HG03045 (cell line): ENCODE results near the gene PITHD1.
"Not testable (repeated sequence)": the region's sequence is repeated elsewhere in the genome, so short reads cannot be mapped to it uniquely, and the experiment has no call there.

Experiments
- ATAC-seq: cut with Tn5 transposase; IDR thresholded peaks from one replicate; pipeline ENCODE4 v1.9.1; 2021; ENCODE audit warnings: mild to moderate bottlenecking, moderate library complexity; ENCODE audit not compliant: unreplicated experiment

Gene PITHD1

DNA sequence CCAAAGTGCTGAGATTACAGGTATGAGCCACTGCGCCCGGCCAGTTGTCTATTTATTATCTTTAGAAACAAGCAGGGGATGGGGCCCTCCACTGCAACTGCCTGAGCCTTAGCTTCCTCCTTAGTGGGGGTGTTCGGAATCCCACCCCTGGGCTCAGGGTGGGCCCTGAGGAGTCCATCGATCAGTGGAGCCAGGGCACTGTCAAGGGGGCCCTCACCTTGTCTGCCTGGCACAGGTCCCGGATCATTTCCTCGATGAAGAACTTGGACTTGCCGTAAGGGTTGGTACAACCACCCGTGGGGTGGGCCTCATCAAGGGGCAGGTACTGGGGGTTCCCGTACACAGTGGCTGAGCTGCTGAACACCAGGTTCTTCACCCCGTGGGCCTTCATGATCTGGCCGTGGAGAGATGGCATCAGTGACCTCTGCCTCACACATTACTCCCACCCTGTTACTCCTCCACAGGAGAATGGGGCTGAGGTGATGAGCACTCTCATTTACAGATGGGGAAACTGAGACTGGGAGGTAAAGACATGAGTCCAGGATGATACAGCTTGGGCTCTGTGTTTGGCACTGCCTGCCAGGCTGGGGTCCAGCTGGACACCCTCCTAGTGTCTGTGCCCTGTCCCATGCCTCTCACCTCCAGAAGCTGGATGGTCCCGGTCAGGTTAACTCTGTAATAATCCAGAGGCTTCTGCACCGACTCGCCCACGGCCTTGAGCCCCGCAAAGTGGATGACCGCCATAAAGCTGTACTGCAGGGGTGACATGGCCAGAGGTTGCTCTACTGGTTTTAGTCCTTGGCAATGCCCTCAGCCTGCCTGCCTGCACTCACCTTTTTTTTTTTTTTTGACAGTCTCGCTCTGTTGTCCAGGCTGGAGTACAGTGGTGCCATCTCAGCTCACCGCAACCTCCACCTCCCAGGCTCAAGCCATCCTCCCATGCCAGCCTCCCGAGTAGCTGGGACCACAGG, 19.5 kb downstream of the PITHD1 start:
- ATAC-seq = no peak

- no peak for ATAC-seq
Observed at GRCh38 chr1:23798662-23799142, 20.5 kb downstream of the PITHD1 start.

DNA sequence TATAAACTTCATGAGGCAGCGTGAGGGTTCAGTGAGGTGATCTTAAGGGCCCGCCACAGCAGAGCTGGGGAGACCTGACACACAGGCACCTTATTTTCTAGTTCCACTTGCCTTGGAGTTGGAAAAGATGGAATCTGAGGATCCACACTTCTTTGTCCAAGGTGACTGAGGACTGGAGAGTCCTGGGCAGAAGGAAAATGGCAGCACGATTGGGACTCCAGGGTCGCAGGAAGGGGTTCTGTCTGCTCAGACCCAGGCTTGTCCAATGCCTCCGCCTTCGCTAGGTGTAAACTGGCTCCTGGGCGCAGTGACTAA, 21.0 kb downstream of the PITHD1 start:
- no peak for ATAC-seq

DNA sequence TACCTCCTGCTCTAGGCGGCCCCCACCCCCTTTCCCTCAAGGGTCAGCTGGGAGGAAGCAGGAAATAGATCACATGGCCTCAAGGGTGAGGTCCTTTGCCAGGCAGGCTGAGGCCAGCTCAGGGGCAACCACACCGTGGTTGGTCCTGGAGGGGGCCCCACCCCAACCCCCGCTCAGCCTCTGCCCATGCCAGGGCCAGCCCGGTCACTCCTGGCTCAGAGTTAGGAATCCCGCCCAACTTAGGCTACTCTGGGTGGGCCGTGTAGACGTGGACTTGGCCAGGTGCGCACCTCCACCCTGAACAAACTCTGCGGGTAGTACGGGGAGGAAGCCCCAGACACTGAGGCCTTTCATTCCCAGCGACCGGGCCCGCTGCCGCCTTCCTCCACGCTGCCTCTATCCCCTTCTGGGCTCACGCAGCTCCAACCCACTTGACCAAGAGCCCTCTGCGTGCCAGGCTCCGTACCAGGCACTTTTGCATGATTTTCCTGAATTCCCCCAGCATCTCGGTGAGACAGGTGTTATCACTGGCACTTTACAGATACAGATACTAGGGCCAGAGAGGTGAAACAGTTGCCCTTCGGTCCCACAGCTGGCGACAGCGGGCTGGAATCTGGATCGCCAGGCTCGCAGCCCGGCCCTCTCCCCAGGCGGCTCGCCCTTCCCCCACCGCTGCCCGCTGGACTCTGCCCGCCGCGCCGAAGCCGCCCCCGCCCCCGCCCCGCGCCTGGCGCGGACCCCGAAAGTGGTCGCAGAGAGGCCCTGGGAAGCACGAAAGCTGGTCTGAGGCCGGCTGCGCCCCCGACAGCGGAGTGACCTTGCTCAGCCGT, 21.6 kb downstream of the PITHD1 start:
- peak; percentile 12 for ATAC-seq

GRCh38 chr1:23800400-23801337, 22.5 kb downstream of the PITHD1 start, which contains the start of gene GALE:
Gene GALE (minus strand): TSS chr1:23800754. CDS start chr1:23799007, 1,747 bp downstream.
- ATAC-seq = peak; percentile 73

GRCh38 chr1:23801338-23801748, 23.1 kb downstream of the PITHD1 start:
- ATAC-seq = no peak

DNA sequence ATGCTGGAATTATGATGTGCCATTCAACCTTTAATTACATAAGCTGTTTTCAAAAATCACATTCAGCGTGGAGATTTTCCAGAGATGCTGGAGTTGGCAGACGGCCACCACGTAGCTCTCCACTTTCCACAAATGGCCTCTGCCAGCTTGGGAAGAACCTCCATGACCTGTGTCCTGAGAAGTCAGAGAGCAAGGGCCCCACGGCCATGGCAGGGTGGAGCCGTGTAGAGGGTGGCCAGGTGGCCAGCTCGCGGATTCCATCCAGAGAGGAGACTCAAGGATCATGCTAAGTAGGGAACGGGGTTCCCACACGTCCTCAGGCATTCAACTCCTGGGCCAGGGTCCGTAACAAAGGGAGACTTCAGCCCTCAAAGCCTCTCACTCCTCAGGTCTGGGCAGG, 23.7 kb downstream of the PITHD1 start:
- no peak for ATAC-seq

- not testable (repeated sequence) for ATAC-seq
Observed at GRCh38 chr1:23802809-23803342, 24.7 kb downstream of the PITHD1 start.

GRCh38 chr1:23803674-23804073, 25.5 kb downstream of the PITHD1 start:
- no peak for ATAC-seq

DNA sequence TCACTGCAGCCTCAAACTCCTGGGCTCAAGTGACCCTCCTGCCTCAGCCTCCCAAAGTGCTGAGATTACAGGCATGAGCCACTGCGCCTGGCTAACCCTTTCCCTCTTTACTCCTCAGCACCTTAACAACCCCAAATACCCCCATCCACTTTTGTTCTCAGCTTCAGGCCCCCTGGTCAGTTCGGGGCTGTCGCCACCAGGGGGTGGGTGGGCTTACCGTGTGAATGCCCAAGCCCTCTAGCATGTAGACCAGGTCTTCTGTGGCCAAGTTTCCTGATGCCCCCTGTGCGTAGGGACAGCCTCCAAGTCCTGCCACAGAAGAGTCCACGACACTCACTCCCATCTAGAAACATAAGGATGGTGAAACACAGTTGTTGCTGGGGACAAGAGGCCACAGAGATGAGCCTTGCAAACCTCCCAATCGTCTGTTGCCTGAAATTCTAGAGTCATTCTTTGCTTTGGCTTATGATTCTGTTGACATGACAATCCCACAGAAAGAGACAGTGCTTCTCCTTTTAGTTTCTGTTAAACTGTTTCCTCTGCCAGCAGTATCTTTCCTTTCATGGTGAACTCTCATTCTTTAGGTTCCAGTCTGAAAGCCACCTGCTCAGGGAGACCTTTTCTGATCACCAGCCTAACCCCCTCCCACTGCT, 26.1 kb downstream of the PITHD1 start:
- no peak for ATAC-seq

DNA sequence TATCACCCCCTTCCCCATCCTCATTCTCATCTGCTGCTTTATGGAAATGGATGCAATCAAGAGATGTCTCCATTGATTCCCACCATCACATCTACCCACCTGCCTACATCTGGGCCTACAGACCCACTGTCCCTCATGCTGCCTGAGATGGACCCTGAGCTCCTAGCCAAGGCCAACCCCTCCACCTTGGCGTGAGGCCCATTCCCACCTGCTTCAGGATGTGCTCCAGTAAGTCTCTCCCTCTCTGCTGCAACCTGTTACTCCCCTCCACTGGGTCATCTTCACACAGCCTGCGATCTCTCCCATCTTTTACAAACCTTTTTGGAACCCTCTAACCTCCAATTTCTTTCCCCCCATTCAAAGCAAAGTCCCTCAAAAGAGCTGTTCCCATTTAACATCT, 26.8 kb downstream of the PITHD1 start:
- ATAC-seq = no peak

DNA sequence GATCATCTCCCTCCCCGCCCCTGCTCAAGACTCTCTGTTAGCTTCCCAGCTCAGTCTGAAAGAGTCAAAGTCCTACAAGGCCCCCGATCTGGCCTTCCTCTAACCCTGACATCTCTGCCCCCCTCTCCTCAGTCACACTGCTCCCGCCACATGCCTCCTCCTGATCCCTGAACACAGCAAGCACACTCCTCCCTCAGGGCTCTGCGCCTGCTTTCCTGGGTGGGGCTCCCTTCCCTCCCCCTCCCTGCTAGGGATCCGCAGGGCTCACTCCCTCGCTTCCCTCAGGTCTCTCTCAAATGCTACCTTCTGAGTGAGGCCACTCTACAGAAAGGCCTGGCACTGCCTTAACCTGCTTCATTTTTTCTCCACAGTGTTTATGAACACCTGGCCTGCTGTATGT, 28.1 kb downstream of the PITHD1 start:
- no peak for ATAC-seq

DNA sequence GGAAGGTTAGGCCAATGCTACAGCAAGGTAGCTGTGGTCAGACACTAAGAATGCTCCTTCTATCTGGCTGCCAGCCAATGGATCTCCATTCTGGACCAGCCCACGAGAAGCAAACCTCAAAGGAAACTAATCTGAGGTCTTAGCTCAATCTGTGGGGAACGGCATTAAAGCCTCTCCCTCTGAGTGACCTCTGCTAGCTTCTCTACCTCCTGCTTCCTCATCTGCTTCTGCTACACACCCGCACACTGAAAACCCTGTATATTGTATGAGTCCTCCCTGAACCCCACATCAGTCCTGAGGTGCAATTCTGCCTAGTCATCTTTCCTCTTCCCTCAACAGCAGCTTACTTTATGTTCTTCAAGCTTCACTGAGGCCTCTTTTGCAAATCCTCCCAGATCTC, 29.2 kb downstream of the PITHD1 start:
- ATAC-seq = no peak

- no peak for ATAC-seq
Observed at GRCh38 chr1:23809751-23810171, 31.5 kb downstream of the PITHD1 start.

DNA sequence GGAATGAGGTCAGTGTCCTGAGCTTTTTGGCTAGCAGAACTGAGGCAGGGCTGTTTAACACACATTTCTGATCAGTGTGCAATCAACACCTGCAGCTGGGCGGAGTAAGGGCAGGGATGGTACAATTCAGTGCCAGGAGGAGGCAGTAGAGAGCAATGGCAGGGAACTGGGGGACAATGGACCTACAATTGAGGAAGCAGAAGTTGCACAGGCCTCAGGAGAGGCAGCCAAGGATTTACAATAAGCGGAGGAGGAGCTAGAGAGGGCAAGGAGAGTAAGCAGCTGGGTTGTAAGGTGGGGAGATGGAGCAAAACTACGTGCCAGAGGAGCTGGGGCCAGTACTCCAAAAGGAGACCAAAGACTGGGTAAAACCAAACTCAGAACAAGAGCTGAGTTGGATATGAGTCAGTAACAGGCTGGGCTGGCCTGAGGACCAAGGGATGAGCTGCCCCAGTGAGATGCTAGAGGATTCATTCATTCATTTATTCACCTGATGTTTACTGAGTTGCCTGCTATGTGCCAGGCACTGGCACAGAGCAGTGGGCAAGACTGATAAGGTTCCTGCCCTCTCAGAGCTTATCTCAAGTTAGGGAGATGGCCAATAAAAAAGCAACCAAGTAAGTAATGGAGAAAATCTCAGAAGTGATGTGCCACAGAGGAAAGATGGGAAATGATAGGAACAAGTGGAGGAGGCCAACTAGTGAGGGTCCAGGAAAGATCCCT, 32.8 kb downstream of the PITHD1 start:
- ATAC-seq = peak; percentile 53

- no peak for ATAC-seq
Observed at GRCh38 chr1:23814016-23814415, 35.8 kb downstream of the PITHD1 start.

GRCh38 chr1:23816361-23816760, 38.1 kb downstream of the PITHD1 start:
- no peak for ATAC-seq

GRCh38 chr1:23816906-23817305, 38.7 kb downstream of the PITHD1 start:
- ATAC-seq = no peak

DNA sequence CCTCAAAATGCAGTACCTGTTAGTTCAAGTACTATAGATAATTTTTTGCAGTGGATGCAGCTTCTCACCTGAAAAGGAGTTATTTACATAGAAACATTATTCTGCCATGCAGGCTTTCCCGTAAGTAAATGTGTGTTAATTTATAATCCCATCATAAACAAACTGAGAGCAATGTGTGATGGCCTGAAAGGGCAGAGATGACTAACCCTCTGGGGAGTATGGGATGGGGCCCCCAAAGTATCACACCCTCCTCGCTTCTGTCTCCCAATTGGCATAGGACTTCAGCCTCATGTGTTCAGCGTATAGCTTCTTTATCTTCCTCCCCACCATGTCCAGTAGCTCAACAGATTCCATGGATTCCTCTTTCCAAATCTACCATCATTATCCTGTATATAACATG, 39.4 kb downstream of the PITHD1 start:
- ATAC-seq = no peak
